GM12865 (cell line): Measurements from ENCODE around the gene TMEM240.

Source experiments
- DNase-seq: peaks from one replicate; pipeline ENCODE4 v3.0.0; 2010; ENCODE audit warnings: low read depth
- H3K4me3 ChIP-seq: 2 replicates; pipeline ENCODE4 v1.5.1; 2011; ENCODE audit warnings: mild to moderate bottlenecking, low read depth, low read length, control low read depth
- TF ChIP-seq, protein P1 (sequence below): IDR thresholded peaks from 2 replicates; pipeline ENCODE4 v1.5.1; 2011; ENCODE audit warnings: low read length, control low read depth, low read depth, inconsistent platforms; ENCODE audit not compliant: insufficient read depth; ENCODE audit errors: missing control alignments

The TMEM240 gene

DNA sequence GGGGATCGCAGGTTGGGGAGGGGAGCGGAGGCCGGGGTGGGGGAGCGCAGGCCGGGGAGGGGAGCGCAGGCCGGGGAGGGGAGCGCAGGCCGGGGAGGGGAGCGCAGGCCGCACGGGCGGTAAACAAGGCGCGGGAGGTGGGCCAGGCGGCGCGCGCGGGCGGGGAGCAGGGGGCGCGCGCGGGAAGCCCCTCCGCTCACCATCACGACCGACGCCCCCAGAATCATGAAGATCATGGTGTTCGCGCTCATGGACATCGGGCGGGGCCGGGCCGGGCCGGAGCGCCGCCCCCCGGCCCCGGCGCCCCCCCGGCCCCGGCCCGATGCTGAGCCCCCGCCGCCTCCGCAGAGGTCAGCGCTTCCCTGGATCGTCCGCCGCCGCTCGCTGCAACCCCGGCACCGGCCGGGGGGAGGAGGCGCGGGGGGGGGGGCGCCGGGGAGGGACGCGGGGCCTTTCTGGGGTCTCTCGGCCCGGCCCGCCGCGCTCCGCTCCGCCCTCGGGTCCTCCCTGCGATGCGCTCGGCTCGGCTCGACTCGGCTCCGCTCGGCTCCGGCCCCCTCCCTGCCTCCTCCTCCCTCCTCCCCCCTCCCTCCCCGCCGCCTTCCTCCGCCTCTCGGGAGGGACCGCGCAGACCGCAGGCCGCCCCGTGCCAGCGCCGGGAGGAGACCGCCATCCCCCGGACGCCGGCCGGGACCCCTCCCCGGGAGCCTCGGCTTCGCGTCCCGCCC is at the start of gene TMEM240:
Gene TMEM240 (minus strand): TSS at position 535 of the 728 bp plus-strand sequence. CDS start 278 bp downstream, at position 257.
- TF ChIP-seq, protein P1, sequence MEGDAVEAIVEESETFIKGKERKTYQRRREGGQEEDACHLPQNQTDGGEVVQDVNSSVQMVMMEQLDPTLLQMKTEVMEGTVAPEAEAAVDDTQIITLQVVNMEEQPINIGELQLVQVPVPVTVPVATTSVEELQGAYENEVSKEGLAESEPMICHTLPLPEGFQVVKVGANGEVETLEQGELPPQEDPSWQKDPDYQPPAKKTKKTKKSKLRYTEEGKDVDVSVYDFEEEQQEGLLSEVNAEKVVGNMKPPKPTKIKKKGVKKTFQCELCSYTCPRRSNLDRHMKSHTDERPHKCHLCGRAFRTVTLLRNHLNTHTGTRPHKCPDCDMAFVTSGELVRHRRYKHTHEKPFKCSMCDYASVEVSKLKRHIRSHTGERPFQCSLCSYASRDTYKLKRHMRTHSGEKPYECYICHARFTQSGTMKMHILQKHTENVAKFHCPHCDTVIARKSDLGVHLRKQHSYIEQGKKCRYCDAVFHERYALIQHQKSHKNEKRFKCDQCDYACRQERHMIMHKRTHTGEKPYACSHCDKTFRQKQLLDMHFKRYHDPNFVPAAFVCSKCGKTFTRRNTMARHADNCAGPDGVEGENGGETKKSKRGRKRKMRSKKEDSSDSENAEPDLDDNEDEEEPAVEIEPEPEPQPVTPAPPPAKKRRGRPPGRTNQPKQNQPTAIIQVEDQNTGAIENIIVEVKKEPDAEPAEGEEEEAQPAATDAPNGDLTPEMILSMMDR, result no peak
- H3K4me3 ChIP-seq, result no peak within 1 kb of the TSS
- DNase-seq, result peak; percentile 26

DNA sequence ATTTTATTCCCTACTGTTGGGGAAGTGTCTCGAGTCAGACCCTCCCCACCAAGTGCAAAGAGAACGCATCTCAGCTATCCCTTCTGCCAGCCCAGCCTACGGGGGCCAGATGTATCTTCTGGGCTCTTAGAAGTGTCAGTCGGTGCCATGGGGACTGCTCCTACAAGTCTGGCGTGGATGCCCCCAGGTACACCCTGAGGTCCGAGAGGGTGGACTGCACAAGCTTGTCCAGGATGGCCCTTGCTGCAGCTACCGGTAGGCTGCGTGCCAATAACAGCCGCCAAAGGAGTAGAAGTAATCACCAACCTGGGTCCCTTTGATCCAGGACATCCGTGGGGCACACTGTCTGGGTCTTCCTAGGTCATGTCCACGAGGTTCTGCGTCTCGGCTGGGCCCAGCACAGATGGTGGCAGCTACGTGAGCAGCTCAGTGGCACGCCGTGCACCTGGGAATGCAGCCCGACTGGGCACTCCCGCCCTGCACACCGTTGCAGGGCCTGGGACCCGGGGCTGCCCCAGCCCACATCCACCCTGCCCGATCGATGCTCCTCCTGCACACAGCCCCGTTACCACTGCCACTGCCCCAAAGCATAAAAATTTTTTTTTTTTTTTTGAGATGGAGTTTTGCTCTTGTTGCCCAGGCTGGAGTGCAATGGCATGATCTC is 43.1 kb upstream of the TMEM240 start:
- no peak overlapping the region for H3K4me3 ChIP-seq
- TF ChIP-seq, protein P1, result no peak
- no peak for DNase-seq

DNA sequence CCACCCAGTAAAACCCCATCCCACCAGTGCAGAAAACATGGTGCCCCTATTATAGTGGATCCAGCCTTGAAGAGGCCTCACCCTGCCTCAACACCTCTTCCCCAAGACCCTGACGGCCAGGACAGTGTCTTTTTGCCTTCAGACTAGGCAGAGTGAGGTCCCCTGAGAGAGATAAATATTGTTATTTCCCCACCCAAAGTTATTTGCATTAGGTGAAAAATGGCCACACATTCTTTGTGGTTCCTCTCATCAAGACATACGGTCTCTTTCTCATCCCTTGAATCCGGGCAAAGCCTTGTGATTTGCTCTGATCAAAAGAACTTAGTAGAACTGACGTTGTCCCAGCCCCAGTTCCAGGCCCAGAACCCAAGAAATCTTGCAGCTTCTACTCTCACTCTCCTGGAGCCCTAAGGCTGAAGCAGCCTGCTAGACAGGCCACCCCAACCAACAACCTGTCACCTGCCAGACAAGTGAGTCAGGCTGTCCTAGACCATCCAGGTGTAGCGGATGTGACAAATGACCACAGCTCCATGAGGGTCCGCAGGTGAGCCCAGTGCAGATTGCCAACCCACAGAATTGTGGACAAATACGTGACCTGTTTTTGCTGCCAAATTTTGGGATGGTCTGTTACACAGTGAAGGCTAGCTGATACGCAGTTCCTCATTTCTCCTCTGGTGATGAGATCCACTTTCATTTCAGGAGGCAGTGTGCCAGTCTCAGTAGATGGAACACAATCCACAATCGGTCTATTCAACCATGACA is 42.3 kb upstream of the TMEM240 start:
- no peak for DNase-seq
- TF ChIP-seq, protein P1, result no peak
- no peak overlapping the region for H3K4me3 ChIP-seq

DNA sequence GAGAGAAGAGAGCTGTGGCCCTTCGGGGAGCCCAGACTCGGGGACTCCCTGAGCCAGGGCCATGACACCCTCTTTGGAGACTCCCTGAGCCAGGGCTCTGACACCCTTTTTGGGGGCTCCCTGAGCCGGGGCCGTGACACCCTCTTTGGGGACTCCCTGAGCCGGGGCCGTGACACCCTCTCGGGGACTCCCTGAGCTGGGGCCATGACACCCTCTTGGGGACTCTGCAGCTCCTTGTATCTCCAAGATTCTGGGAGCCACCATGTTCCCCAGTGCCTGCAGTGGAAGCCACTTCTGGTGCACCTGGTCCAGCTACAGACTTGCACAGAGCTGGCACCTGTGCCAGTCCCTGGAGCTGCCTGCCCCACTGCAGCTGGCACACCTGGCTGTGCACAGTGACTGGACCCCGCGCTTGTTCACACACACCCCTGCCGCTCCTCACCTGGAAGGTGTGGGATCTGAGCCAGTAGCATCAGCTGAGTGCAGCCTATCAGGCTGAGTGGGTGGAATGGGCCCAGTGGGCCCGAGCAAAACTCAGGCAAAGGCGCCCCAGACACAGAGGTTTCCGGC is 38.0 kb upstream of the TMEM240 start:
- H3K4me3 ChIP-seq, result no peak overlapping the region
- no peak for DNase-seq
- TF ChIP-seq, protein P1, result no peak

DNA sequence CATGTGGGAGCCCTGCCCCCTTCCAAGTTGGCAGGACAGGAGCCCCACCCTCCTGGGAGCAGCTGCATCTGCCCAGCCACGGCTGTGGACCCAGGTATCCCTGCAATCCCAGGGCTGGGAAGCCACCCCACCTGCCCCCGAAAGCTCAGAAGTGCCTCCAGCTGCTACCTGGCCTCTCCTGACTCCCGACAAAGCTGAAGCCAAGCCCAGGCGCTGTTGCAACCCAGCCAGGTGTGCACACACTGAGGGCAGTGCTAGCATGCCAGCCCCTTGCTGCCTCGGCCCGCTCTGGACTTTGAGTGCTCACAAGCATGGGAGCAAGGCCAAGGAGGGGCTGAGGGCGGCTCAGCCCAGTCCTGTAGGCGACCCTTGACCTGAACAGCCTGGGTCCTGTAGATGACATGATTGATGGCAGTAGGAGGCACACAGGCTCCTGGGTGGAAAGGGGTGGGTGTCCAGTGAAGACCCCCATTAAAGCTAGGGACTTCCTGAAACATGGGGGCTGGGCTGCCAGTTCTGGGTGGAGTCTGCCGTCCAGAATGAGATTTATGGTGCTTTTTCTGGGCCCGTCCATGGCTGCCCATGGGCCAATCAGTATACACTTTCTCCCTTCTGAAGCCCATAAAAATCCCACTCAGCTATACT is 37.1 kb upstream of the TMEM240 start:
- H3K4me3 ChIP-seq, result no peak overlapping the region
- no peak for DNase-seq
- TF ChIP-seq, protein P1, result no peak
